ENCODE measurements around the gene ACSL4. TPM values are rescaled to one million over a fixed set of nuclear protein-coding genes. Genes with fewer than 3 reads are reported as not detected.

Gene ACSL4
- polyA plus RNA-seq, 1 of the 3 experiments (the other 2 are of a cell fraction), result 18.1 TPM

DNA sequence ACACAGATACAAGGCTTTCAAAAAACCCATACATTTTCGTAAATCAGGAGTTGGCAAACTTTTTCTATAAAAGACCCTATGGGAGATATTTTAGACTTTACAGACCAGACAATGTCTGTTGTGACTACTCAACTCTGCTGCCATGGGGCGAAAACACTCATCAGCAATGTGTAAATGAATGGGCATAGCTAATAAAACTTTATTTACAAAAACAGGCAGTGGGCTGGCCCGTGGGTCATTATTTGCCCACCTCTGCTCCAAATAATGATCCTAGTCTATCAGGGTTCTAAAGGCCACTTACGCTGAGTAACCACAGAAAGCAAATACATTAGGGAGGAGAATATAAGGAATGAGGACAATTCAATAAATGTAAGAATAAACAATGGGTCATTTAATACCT, 43.9 kb upstream of the ACSL4 start (continued):
- no peak for TF ChIP-seq IRF3 (IDR thresholded peaks at IDR 0.05; ENCODE audit: low read depth, low read length)

DNA sequence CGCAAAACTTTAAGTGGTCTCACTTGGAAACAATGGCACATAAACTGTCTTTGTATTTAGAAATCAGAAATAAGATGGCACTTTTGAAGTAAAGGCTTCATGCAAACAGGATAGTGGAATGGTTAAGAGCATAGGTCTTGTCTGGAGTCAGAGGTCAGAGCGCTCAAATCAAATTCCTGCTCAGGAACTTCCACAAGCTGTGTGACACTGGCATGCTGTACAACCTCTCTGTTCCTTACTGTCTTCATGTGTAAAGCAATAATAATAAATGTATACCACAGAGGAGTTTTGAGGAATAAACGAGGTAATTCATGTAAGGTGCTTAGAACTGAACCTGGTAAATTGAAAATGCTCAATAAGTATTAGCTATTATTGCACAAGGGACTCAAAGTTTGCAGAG, 43.4 kb upstream of the ACSL4 start:
- H3F3A ChIP-seq (replicated peaks; ENCODE audit: insufficient read depth), result no peaks in the 10 kb centered on the region
- no peaks in the 10 kb centered on the region for H3K4me1 ChIP-seq (ENCODE audit: control insufficient read depth in 1 of 2, insufficient read depth in 2 of 2, low read depth in 1 of 2, low read length in 1 of 2)
- no peaks in the 10 kb centered on the region for H3K36me3 ChIP-seq (replicated peaks in 1 of 2; ENCODE audit: control insufficient read depth in 1 of 2, insufficient read depth in 2 of 2, low read length in 1 of 2)
- ChIA-PET CTCF (no interaction called here), POLR2A (no interaction called here)
- H3K4me3 ChIP-seq (ENCODE audit: low read depth in 2 of 2, low read length in 1 of 2), result no peak overlapping the region
- no peaks in the 10 kb centered on the region for H3K9me3 ChIP-seq
- H3K79me2 ChIP-seq (ENCODE audit: insufficient read depth), result no peaks in the 10 kb centered on the region
- H2AFZ ChIP-seq (ENCODE audit: low read depth), result no peak overlapping the region
- no peak overlapping the region for H3K27ac ChIP-seq (ENCODE audit: low read depth in 2 of 2, low read length in 1 of 2)
- no peak for DNase-seq
- H3K9me2 ChIP-seq, result no peaks in the 10 kb centered on the region
- no peaks in the 10 kb centered on the region for H4K20me1 ChIP-seq (ENCODE audit: insufficient read depth)
- no peaks in the 10 kb centered on the region for H3K27me3 ChIP-seq (ENCODE audit: insufficient read depth)
- H3K4me2 ChIP-seq, result no peak overlapping the region
- H3K9ac ChIP-seq, result no peak overlapping the region
- TF ChIP-seq EP300 (IDR thresholded peaks at IDR 0.05; ENCODE audit: borderline replicate concordance in 1 of 2, low read depth in 1 of 2, low read length in 1 of 2) (no peak), REST (IDR thresholded peaks at IDR 0.05; ENCODE audit: low read depth, low read length) (no peak), USF2 (IDR thresholded peaks at IDR 0.05; ENCODE audit: borderline replicate concordance, low read depth, low read length) (no peak), RCOR1 (IDR thresholded peaks at IDR 0.05; ENCODE audit: low read length) (no peak), MAX (IDR thresholded peaks at IDR 0.05; ENCODE audit: low read depth) (no peak), FOSL2 (IDR thresholded peaks at IDR 0.05; ENCODE audit: borderline replicate concordance, low read depth) (no peak), TEAD4 (IDR thresholded peaks at IDR 0.05; ENCODE audit: borderline replicate concordance, insufficient read depth) (no peak), POLR2AphosphoS5 (IDR thresholded peaks at IDR 0.05; ENCODE audit: low read depth, low read length) (no peak), TCF12 (IDR thresholded peaks at IDR 0.05) (no peak), RFX5 (IDR thresholded peaks at IDR 0.05; ENCODE audit: low read length) (no peak), FOXM1 (IDR thresholded peaks at IDR 0.05; ENCODE audit: low read depth) (no peak), USF1 (IDR thresholded peaks at IDR 0.05; ENCODE audit: borderline replicate concordance, low read depth) (no peak), YY1 (IDR thresholded peaks at IDR 0.05; ENCODE audit: low read depth) (no peak), MEF2A (IDR thresholded peaks at IDR 0.05; ENCODE audit: borderline replicate concordance, low read depth) (no peak)
- TF ChIP-seq, protein P1, sequence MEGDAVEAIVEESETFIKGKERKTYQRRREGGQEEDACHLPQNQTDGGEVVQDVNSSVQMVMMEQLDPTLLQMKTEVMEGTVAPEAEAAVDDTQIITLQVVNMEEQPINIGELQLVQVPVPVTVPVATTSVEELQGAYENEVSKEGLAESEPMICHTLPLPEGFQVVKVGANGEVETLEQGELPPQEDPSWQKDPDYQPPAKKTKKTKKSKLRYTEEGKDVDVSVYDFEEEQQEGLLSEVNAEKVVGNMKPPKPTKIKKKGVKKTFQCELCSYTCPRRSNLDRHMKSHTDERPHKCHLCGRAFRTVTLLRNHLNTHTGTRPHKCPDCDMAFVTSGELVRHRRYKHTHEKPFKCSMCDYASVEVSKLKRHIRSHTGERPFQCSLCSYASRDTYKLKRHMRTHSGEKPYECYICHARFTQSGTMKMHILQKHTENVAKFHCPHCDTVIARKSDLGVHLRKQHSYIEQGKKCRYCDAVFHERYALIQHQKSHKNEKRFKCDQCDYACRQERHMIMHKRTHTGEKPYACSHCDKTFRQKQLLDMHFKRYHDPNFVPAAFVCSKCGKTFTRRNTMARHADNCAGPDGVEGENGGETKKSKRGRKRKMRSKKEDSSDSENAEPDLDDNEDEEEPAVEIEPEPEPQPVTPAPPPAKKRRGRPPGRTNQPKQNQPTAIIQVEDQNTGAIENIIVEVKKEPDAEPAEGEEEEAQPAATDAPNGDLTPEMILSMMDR (IDR thresholded peaks at IDR 0.05), result no peak
- TF ChIP-seq, protein P2, sequence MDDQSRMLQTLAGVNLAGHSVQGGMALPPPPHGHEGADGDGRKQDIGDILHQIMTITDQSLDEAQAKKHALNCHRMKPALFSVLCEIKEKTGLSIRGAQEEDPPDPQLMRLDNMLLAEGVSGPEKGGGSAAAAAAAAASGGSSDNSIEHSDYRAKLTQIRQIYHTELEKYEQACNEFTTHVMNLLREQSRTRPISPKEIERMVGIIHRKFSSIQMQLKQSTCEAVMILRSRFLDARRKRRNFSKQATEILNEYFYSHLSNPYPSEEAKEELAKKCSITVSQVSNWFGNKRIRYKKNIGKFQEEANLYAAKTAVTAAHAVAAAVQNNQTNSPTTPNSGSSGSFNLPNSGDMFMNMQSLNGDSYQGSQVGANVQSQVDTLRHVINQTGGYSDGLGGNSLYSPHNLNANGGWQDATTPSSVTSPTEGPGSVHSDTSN (IDR thresholded peaks at IDR 0.05), result no peak
- WGBS (ENCODE audit: low lambda C conversion rate), result 46% methylated on average over 3 of the region's 3 CpGs

All from SK-N-SH (cell line).